HL-60 (cell line): Measurements from ENCODE around the gene CYP2F1.
"Not testable (repeated sequence)": the region's sequence is repeated elsewhere in the genome, so short reads cannot be mapped to it uniquely, and the experiment has no call there.

Experiments used
- DNase-seq, 2 experiments: peaks; one replicate each; pipeline ENCODE4 v3.0.0-alpha.2; 2010 to 2020; ENCODE audit warnings: low read depth in 1 of 2, low spot score in 1 of 2
- H3K27ac ChIP-seq: fragments of 250-450 bp; sonication (Bioruptor Pico); replicated peaks from 2 replicates; pipeline ENCODE4 v1.5.1; 2020; ENCODE audit warnings: mild to moderate bottlenecking, moderate library complexity
- H3K27me3 ChIP-seq: fragments of 250-450 bp; sonication (Bioruptor Pico); 2 replicates; pipeline ENCODE4 v1.5.1; 2021; ENCODE audit warnings: mild to moderate bottlenecking, moderate library complexity; ENCODE audit not compliant: insufficient read depth, poor library complexity, severe bottlenecking
- H3K4me3 ChIP-seq: replicated peaks from 2 replicates; pipeline ENCODE4 v1.5.1; 2011; ENCODE audit warnings: mild to moderate bottlenecking, control low read depth, low read length; ENCODE audit not compliant: insufficient read depth
- GABPA ChIP-seq: IDR thresholded peaks from 2 replicates; pipeline ENCODE4 v1.6.1; 2012; ENCODE audit warnings: low read depth
- POLR2AphosphoS5 ChIP-seq: IDR thresholded peaks from 2 replicates; pipeline ENCODE4 v1.6.1; 2012; ENCODE audit warnings: low read depth
- SPI1 ChIP-seq: IDR thresholded peaks from 2 replicates; pipeline ENCODE4 v1.6.1; 2012; ENCODE audit warnings: low read depth, mild to moderate bottlenecking, borderline replicate concordance
- TF ChIP-seq, protein P1 (sequence below): IDR thresholded peaks from 2 replicates; pipeline ENCODE4 v1.6.1; 2012; ENCODE audit warnings: low read depth; ENCODE audit not compliant: insufficient replicate concordance
- TF ChIP-seq, protein P2 (sequence below): IDR thresholded peaks from one replicate; pipeline ENCODE4 v1.5.1; 2011; ENCODE audit warnings: low read length, control low read depth, inconsistent platforms; ENCODE audit not compliant: insufficient read depth

The CYP2F1 gene

DNA sequence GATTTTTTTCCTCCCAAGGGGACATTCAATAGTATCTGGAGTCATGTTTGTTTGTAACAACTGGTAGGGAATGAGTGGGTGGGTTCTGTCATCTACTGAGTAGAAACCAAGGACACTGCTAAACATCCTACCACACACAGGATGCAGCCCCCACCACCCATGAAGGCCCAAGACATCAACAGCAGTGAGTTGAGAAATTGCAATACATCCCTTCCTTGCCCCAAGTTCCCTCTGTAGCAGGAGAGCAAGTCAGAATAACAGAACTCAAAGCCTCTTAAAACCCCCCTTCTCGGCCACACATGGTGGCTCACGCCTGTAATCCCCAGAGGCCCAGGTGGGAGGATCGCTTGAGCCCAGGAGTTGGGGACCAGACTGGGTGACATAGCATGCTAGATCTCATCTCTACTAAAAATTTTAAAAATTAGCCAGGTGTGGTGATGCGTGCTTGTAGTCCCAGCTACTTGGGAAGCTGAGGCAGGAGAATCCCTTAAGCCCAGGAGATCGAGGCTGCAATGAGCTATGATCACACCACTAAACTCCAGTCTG, 2.4 kb upstream of the CYP2F1 start:
- Histone ChIP-seq H3K27ac (no peak overlapping the region), H3K27me3 (no peaks in the 10 kb centered on the region), H3K4me3 (no peak overlapping the region)
- no peak for DNase-seq
- TF ChIP-seq GABPA = no peak
- TF ChIP-seq, protein P1, sequence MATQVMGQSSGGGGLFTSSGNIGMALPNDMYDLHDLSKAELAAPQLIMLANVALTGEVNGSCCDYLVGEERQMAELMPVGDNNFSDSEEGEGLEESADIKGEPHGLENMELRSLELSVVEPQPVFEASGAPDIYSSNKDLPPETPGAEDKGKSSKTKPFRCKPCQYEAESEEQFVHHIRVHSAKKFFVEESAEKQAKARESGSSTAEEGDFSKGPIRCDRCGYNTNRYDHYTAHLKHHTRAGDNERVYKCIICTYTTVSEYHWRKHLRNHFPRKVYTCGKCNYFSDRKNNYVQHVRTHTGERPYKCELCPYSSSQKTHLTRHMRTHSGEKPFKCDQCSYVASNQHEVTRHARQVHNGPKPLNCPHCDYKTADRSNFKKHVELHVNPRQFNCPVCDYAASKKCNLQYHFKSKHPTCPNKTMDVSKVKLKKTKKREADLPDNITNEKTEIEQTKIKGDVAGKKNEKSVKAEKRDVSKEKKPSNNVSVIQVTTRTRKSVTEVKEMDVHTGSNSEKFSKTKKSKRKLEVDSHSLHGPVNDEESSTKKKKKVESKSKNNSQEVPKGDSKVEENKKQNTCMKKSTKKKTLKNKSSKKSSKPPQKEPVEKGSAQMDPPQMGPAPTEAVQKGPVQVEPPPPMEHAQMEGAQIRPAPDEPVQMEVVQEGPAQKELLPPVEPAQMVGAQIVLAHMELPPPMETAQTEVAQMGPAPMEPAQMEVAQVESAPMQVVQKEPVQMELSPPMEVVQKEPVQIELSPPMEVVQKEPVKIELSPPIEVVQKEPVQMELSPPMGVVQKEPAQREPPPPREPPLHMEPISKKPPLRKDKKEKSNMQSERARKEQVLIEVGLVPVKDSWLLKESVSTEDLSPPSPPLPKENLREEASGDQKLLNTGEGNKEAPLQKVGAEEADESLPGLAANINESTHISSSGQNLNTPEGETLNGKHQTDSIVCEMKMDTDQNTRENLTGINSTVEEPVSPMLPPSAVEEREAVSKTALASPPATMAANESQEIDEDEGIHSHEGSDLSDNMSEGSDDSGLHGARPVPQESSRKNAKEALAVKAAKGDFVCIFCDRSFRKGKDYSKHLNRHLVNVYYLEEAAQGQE = no peak
- TF ChIP-seq, protein P2, sequence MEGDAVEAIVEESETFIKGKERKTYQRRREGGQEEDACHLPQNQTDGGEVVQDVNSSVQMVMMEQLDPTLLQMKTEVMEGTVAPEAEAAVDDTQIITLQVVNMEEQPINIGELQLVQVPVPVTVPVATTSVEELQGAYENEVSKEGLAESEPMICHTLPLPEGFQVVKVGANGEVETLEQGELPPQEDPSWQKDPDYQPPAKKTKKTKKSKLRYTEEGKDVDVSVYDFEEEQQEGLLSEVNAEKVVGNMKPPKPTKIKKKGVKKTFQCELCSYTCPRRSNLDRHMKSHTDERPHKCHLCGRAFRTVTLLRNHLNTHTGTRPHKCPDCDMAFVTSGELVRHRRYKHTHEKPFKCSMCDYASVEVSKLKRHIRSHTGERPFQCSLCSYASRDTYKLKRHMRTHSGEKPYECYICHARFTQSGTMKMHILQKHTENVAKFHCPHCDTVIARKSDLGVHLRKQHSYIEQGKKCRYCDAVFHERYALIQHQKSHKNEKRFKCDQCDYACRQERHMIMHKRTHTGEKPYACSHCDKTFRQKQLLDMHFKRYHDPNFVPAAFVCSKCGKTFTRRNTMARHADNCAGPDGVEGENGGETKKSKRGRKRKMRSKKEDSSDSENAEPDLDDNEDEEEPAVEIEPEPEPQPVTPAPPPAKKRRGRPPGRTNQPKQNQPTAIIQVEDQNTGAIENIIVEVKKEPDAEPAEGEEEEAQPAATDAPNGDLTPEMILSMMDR = no peak
- TF ChIP-seq POLR2AphosphoS5 = no peak
- no peak for TF ChIP-seq SPI1

- Histone ChIP-seq H3K27ac (no peak overlapping the region), H3K4me3 (no peak overlapping the region), H3K27me3 (no peaks in the 10 kb centered on the region)
- no peak for DNase-seq
- TF ChIP-seq GABPA (no peak), SPI1 (no peak), POLR2AphosphoS5 (no peak)
- TF ChIP-seq, protein P2 = no peak
- TF ChIP-seq, protein P1 = no peak
Observed at GRCh38 chr19:41112728-41113290, 1.4 kb upstream of the CYP2F1 start.

- H3K27ac ChIP-seq = no peak overlapping the region
- H3K27me3 ChIP-seq = no peaks in the 10 kb centered on the region
- H3K4me3 ChIP-seq = no peak overlapping the region
- no peak for DNase-seq
- no peak for TF ChIP-seq POLR2AphosphoS5
- TF ChIP-seq, protein P2 = no peak
- TF ChIP-seq, protein P1 = no peak
- TF ChIP-seq GABPA = no peak
- no peak for TF ChIP-seq SPI1
Observed at GRCh38 chr19:41116261-41116660, 2.0 kb downstream of the CYP2F1 start.

GRCh38 chr19:41120929-41121911, 7.0 kb downstream of the CYP2F1 start:
- H3K27ac ChIP-seq, H3K27me3 ChIP-seq, H3K4me3 ChIP-seq: not testable (repeated sequence)
- DNase-seq = peak in 1 of 2 experiments; percentile 27

- DNase-seq = not testable (repeated sequence)
Observed at GRCh38 chr19:41122846-41123245, 8.6 kb downstream of the CYP2F1 start.

More at GRCh38 chr19:41122846-41123245, 8.6 kb downstream of the CYP2F1 start:
- not testable (repeated sequence) for H3K27me3 ChIP-seq, H3K27ac ChIP-seq, H3K4me3 ChIP-seq
